ENCODE data around the gene GLRX.
"Not testable (repeated sequence)": the region's sequence is repeated elsewhere in the genome, so short reads cannot be mapped to it uniquely, and the experiment has no call there.

The GLRX gene

GRCh38 chr5:95812074-95812471, 10.5 kb downstream of the GLRX start:
- no peaks in the 10 kb centered on the region for H3K27me3 ChIP-seq
- no peaks in the 10 kb centered on the region for H3K9me3 ChIP-seq
- peaks cover 65 to 75% of the 10 kb centered on the region in 2 experiments for H3K4me1 ChIP-seq (ENCODE audit: control insufficient read depth in 1 of 2, insufficient read depth in 1 of 2, low read depth in 1 of 2, low read length in 1 of 2)
- H3K27ac ChIP-seq: peak overlapping the region; percentile 98
- no peak overlapping the region for H3K4me3 ChIP-seq (ENCODE audit: low read depth in 1 of 2, low read length in 1 of 2)
- H3K36me3 ChIP-seq: peaks cover 77% of the 10 kb centered on the region
- no peak for TF ChIP-seq CTCF (IDR thresholded peaks at IDR 0.05)

- Histone ChIP-seq H3K4me1 (ENCODE audit: control insufficient read depth in 1 of 2, insufficient read depth in 1 of 2, low read depth in 1 of 2, low read length in 1 of 2) (peaks cover 60 to 70% of the 10 kb centered on the region in 2 experiments), H3K36me3 (peaks cover 72% of the 10 kb centered on the region), H3K27ac (peak overlapping the region; percentile 98)
- H3K9me3 ChIP-seq; H3K4me3 ChIP-seq (ENCODE audit: low read depth in 1 of 2, low read length in 1 of 2); H3K27me3 ChIP-seq: not testable (repeated sequence)
Measured at GRCh38 chr5:95811461-95812073, 11.0 kb downstream of the GLRX start.

- H3K36me3 ChIP-seq: peaks cover 72% of the 10 kb centered on the region
- not testable (repeated sequence) for H3K9me3 ChIP-seq; H3K27me3 ChIP-seq; H3K4me3 ChIP-seq (ENCODE audit: low read depth in 1 of 2, low read length in 1 of 2)
- peaks cover 55 to 65% of the 10 kb centered on the region in 2 experiments for H3K4me1 ChIP-seq (ENCODE audit: control insufficient read depth in 1 of 2, insufficient read depth in 1 of 2, low read depth in 1 of 2, low read length in 1 of 2)
- peak overlapping the region; percentile 98 for H3K27ac ChIP-seq
Measured at GRCh38 chr5:95811126-95811423, 11.5 kb downstream of the GLRX start.

- Histone ChIP-seq H3K27me3 (no peaks in the 10 kb centered on the region), H3K27ac (peak overlapping the region; percentile 98)
Measured at GRCh38 chr5:95810305-95811125, 12.0 kb downstream of the GLRX start.

GRCh38 chr5:95809414-95809960, 13.0 kb downstream of the GLRX start:
- Histone ChIP-seq H3K36me3 (peaks cover 56% of the 10 kb centered on the region), H3K4me3 (ENCODE audit: low read depth in 1 of 2, low read length in 1 of 2) (no peak overlapping the region), H3K9me3 (no peaks in the 10 kb centered on the region), H3K27ac (peak overlapping the region; percentile 98), H3K27me3 (no peaks in the 10 kb centered on the region), H3K4me1 (ENCODE audit: control insufficient read depth in 1 of 2, insufficient read depth in 1 of 2, low read depth in 1 of 2, low read length in 1 of 2) (peaks cover 39 to 51% of the 10 kb centered on the region in 2 experiments)
- no peak for TF ChIP-seq CTCF (IDR thresholded peaks at IDR 0.05)

More at GRCh38 chr5:95810305-95811125, 12.0 kb downstream of the GLRX start:
- TF ChIP-seq CTCF (IDR thresholded peaks at IDR 0.05): no peak
- Histone ChIP-seq H3K4me1 (ENCODE audit: control insufficient read depth in 1 of 2, insufficient read depth in 1 of 2, low read depth in 1 of 2, low read length in 1 of 2) (peaks cover 49 to 59% of the 10 kb centered on the region in 2 experiments), H3K36me3 (peaks cover 67% of the 10 kb centered on the region), H3K9me3 (no peaks in the 10 kb centered on the region), H3K4me3 (ENCODE audit: low read depth in 1 of 2, low read length in 1 of 2) (no peak overlapping the region)

GRCh38 chr5:95808686-95809413, 13.7 kb downstream of the GLRX start:
- H3K27ac ChIP-seq: peak overlapping the region; percentile 98
- no peaks in the 10 kb centered on the region for H3K9me3 ChIP-seq
- peak overlapping the region in 1 of 2 experiments; percentile 22 for H3K4me3 ChIP-seq (ENCODE audit: low read depth in 1 of 2, low read length in 1 of 2)
- H3K4me1 ChIP-seq (ENCODE audit: control insufficient read depth in 1 of 2, insufficient read depth in 1 of 2, low read depth in 1 of 2, low read length in 1 of 2): peaks cover 34 to 51% of the 10 kb centered on the region in 2 experiments
- no peaks in the 10 kb centered on the region for H3K27me3 ChIP-seq
- TF ChIP-seq CTCF (IDR thresholded peaks at IDR 0.05): no peak
- H3K36me3 ChIP-seq: peaks cover 50% of the 10 kb centered on the region
